Muscle of arm (tissue), 14 donors: ENCODE data around the gene AMY1A. TPM values are rescaled to one million over a fixed set of nuclear protein-coding genes. Genes with fewer than 3 reads are reported as not detected.
"Not testable (repeated sequence)": the region's sequence is repeated elsewhere in the genome, so short reads cannot be mapped to it uniquely, and the experiment has no call there.

Experiments
- DNase-seq: peaks from one replicate; pipeline ENCODE4 v3.0.0-alpha.2; 2013
- long read RNA-seq, 11 donors: transcript quantifications; one replicate each; lab custom pipeline, GENCODE V29; 2026
- polyA plus RNA-seq, 12 donors: library from polyadenylated mRNA; unstranded; fragments of 120-200 nt; gene quantifications; one replicate each; pipeline ENCODE4 v1.2.1, GENCODE V29; 2013; ENCODE audit not compliant: insufficient read length in 12 of 12

The AMY1A gene
- under 1 TPM in 2 of 12 donors, not detected in 10; 0.33 to 0.47 TPM for polyA plus RNA-seq
- long read RNA-seq, donor 1: 0 reads
- long read RNA-seq, donor 2: 0 reads
- long read RNA-seq, donor 3: 0 reads
- long read RNA-seq, donor 4: 0 reads
- long read RNA-seq, donor 5: 0 reads
- long read RNA-seq, donor 6: 0 reads
- long read RNA-seq, donor 7: 0 reads
- long read RNA-seq, donor 8: 0 reads
- long read RNA-seq, donor 9: 0 reads
- long read RNA-seq, donor 10: 0 reads
- long read RNA-seq, donor 11: 0 reads

DNA sequence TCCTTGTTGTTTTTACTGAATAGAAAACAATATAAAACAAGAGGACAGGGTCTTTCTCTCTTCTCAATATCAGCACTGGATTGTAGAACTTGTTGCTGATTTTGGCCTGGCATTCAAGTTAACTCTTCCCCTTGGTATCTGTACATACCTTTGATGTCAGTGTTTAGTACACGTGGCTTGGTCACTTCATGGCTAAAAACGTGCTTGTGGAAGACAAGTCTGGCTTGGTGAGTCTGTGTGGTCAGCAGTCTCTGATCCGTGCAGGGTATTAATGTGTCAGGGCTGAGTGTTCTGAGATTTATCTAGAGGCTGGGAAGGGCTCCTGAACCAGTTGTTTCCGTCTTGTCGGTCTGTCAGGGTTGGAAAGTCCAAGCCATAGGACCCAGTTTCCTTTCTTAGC is at the start of gene AMY1A:
TSS of gene AMY1A (plus strand) at position 301 of the 400 bp plus-strand sequence. CDS start 571 bp downstream, outside the sequence.
- not testable (repeated sequence) for DNase-seq

DNA sequence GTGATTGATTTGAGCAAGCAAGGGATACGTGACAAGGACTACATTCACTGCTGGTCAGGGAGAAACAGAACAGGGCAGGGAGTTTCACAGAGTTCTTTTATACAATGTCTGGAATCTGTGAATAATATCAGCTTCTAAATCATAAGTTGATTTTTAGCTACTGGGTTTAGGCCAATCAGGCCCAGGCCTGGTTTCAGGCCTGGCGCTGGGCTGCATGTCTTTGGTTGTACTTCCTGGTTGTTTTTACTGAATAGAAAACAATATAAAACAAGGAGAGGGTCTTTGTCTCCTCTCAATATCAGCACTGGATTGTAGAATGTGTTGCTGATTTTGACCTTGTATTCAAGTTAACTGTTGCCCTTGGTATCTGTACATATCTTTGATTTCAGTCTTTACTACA is 39.2 kb upstream of the AMY1A start:
- DNase-seq: no peak

DNA sequence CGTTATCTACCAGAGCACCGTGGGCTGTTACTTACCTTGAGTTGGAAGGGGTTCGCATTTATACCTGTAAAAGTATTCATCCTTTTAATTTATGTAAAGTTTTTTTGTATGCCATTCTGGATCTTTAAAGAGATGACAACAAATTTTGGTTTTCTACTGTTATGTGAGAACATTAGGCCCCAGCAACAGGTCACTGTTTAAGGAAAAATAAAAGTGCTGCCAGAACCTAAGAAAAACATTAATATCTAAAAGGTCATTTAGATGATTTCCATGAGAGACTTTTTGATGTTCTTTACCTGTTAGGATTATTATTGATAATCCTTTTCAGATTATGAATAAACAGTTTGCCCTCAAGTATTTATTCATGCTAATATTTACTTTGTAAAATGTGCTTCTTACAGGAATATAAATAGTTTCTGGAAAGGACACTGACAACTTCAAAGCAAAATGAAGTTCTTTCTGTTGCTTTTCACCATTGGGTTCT is 38.5 kb upstream of the AMY1A start, which contains the start of gene AMY2A:
TSS of gene AMY2A (plus strand) at position 434 of the 484 bp plus-strand sequence. CDS start at position 448, 14 bp downstream.
- DNase-seq: not testable (repeated sequence)

DNA sequence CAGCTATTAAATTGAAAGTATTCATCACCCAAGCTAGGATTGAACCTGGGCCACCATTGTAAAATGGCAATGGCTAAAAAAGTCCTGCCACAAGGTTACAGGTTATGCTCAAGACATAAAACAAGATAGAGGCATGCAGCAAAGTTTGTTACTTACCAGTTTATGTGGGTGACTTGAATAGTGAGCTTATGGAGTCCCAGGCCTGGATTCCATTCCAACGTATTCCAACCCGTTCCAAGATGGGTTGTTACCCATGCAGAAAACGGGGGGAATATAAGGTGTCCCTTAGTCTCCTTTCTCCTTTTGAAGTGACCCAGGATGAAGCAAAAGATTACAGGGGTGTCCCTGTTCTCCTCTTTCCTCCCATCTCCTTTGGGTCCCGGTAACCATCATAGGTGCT is 28.1 kb upstream of the AMY1A start:
- DNase-seq: not testable (repeated sequence)

DNA sequence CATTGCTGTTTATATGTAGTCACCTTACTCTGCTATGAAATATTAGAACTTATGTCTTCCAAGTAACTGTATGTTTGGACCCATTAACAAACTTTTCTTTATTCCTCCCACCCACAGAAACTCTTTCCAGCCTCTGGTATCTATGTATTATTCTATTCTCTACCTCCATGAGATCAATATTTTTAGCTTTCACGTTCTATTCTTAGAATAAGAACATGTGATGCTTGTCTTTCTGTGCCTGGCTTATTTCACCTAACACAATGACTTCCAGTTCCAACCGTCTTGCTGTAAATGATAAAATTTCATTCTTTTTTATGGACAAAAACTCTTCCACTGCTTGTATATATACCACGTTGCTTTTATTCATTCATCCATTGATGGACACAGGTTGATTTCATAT is 14.4 kb upstream of the AMY1A start:
- not testable (repeated sequence) for DNase-seq

DNA sequence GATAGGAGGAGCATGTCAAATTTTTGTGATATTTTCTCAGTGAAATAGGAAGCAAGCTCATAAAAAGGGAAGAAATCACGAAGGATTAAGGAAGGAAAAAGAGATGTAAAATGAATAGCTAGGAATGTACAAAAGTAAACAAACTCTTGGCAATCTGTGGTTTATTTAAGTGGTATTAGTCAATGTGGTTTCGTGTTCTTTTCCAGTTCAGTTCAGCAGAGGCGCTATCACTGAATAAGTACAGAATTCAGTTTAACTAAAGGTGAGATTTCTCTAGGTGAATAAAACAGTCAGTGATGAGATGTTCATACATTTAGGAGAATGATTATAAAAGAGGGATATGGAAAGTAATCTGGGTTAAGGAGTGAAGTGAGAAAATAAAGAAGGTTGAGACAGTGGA is 11.7 kb upstream of the AMY1A start:
- not testable (repeated sequence) for DNase-seq

DNA sequence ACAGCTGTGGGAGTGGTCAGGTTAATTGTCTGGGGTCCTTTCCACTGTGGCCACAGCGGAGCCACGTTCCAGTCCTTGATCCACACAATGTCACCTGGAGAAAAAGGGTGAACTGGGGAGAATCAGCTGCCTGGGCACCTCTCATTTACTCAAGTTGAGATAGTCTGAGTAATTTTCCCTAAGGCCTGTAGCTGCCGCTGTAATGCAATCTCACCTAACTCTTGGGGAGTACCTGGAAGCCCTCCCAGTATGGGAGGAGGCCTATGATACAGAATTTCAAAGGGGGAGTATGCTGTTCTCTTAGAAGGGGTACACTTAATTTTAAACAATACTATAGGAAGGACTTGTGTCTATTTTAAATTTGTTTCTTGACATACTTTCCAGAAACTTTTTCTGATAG is 5.3 kb upstream of the AMY1A start:
- DNase-seq: not testable (repeated sequence)

DNA sequence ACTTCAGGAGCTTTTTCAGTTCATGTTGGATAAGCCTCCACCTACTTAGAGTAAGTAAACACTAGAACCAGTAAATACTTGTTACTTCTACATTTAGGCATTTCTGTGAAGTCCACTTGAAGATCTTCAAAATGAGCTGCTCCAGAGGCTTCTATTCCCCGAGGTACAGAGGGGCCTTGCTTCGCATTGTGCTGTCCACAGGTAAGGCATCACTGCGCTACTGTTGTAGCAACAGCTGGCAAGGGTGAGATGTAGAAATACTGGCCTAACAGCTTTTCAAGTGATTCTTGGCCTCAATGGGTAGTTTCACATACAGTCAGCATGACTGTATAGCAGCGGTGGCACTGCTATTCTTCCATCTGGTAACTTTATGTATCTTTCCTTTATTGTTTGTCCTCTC is 4.7 kb upstream of the AMY1A start:
- not testable (repeated sequence) for DNase-seq

DNA sequence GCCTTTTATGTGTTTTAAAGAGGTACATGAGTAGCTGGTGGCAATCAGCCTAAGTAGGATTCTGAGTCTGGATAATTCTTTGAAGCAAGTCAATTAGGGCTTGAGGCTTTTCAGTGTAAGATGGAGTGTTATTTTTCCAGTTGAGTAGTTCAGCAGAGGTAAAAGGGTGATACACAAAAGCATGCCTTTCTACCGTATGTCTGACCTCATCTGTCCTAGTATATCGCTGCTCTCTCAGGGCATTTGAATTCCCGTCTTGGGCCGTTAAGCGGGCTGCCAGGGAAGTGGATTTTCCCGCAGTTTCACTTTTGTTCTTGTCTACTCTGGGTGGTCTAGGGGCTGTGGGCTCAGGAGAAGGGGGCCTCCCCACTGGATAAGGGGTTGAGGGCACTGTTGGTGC is 1.4 kb upstream of the AMY1A start:
- DNase-seq: not testable (repeated sequence)

DNA sequence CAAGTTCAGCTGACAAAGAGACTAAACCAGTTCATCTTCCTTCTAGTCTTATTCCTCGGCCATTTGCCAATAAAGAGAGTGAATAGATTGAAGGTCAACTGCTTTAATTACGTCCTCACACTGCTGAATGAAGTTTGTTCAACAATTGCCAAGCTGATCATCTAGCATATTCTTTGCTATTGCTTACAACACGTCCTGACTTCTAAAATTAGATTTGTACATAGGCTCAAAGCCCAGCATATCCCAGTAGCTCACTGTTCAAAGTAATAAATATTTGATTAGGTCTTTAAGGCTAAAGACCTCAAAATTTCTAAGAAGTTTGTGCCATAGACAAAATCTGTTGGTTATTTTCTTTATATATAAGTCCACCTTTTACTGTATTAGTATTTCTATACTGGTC is 20.8 kb downstream of the AMY1A start:
- DNase-seq: not testable (repeated sequence)

DNA sequence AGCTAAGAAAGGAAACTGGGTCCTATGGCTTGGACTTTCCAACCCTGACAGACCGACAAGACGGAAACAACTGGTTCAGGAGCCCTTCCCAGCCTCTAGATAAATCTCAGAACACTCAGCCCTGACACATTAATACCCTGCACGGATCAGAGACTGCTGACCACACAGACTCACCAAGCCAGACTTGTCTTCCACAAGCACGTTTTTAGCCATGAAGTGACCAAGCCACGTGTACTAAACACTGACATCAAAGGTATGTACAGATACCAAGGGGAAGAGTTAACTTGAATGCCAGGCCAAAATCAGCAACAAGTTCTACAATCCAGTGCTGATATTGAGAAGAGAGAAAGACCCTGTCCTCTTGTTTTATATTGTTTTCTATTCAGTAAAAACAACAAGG is 40.5 kb downstream of the AMY1A start, which contains the start of gene AMY1B:
TSS of gene AMY1B (minus strand) at position 101 of the 400 bp plus-strand sequence. CDS start 571 bp downstream, outside the sequence.
- DNase-seq: not testable (repeated sequence)

DNA sequence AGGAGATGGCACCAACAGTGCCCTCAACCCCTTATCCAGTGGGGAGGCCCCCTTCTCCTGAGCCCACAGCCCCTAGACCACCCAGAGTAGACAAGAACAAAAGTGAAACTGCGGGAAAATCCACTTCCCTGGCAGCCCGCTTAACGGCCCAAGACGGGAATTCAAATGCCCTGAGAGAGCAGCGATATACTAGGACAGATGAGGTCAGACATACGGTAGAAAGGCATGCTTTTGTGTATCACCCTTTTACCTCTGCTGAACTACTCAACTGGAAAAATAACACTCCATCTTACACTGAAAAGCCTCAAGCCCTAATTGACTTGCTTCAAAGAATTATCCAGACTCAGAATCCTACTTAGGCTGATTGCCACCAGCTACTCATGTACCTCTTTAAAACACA is 41.9 kb downstream of the AMY1A start:
- not testable (repeated sequence) for DNase-seq

DNA sequence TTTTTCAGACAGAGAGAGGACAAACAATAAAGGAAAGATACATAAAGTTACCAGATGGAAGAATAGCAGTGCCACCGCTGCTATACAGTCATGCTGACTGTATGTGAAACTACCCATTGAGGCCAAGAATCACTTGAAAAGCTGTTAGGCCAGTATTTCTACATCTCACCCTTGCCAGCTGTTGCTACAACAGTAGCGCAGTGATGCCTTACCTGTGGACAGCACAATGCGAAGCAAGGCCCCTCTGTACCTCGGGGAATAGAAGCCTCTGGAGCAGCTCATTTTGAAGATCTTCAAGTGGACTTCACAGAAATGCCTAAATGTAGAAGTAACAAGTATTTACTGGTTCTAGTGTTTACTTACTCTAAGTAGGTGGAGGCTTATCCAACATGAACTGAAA is 45.1 kb downstream of the AMY1A start:
- not testable (repeated sequence) for DNase-seq

DNA sequence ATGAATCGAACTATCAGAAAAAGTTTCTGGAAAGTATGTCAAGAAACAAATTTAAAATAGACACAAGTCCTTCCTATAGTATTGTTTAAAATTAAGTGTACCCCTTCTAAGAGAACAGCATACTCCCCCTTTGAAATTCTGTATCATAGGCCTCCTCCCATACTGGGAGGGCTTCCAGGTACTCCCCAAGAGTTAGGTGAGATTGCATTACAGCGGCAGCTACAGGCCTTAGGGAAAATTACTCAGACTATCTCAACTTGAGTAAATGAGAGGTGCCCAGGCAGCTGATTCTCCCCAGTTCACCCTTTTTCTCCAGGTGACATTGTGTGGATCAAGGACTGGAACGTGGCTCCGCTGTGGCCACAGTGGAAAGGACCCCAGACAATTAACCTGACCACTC is 45.7 kb downstream of the AMY1A start:
- not testable (repeated sequence) for DNase-seq

DNA sequence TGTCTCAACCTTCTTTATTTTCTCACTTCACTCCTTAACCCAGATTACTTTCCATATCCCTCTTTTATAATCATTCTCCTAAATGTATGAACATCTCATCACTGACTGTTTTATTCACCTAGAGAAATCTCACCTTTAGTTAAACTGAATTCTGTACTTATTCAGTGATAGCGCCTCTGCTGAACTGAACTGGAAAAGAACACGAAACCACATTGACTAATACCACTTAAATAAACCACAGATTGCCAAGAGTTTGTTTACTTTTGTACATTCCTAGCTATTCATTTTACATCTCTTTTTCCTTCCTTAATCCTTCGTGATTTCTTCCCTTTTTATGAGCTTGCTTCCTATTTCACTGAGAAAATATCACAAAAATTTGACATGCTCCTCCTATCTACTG is 52.1 kb downstream of the AMY1A start:
- DNase-seq: not testable (repeated sequence)

DNA sequence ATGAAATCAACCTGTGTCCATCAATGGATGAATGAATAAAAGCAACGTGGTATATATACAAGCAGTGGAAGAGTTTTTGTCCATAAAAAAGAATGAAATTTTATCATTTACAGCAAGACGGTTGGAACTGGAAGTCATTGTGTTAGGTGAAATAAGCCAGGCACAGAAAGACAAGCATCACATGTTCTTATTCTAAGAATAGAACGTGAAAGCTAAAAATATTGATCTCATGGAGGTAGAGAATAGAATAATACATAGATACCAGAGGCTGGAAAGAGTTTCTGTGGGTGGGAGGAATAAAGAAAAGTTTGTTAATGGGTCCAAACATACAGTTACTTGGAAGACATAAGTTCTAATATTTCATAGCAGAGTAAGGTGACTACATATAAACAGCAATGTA is 54.8 kb downstream of the AMY1A start:
- DNase-seq: not testable (repeated sequence)

Other genes with a start within 250 kb of the AMY1A start
- 10 to 100 TPM in 11 of 12 donors, not detected in 1; 12.0 to 79.2 (median 28.0) TPM for gene RNPC3, start 130.1 kb upstream of the AMY1A start, polyA plus RNA-seq
- 10 to 100 TPM in 7 of 12 donors, 1 to 10 TPM in 4, not detected in 1; 5.1 to 25.1 (median 14.6) TPM for gene AMY2B, start 84.2 kb upstream of the AMY1A start, polyA plus RNA-seq
- gene AMY2A, start 38.3 kb upstream of the AMY1A start, polyA plus RNA-seq: under 1 TPM in 1 of 12 donors, not detected in 11; 0.22 TPM
- gene AMY1B, start 40.5 kb downstream of the AMY1A start, polyA plus RNA-seq: under 1 TPM in 2 of 12 donors, not detected in 10; 0.33 to 0.47 TPM
- under 1 TPM in 1 of 12 donors, not detected in 11; 0.11 TPM for gene AMY1C, start 94.1 kb downstream of the AMY1A start, polyA plus RNA-seq